ENCODE results near the gene NCAM2. TPM values are rescaled to one million over a fixed set of nuclear protein-coding genes. Genes with fewer than 3 reads are reported as not detected.
A peak's percentile ranks its signal among the peaks of the same experiment; 100 is the strongest.

Gene NCAM2
- total and polyA plus RNA-seq, 2 of the 4 experiments (the other 2 are of a cell fraction) = 2.7 to 5.0 TPM

DNA sequence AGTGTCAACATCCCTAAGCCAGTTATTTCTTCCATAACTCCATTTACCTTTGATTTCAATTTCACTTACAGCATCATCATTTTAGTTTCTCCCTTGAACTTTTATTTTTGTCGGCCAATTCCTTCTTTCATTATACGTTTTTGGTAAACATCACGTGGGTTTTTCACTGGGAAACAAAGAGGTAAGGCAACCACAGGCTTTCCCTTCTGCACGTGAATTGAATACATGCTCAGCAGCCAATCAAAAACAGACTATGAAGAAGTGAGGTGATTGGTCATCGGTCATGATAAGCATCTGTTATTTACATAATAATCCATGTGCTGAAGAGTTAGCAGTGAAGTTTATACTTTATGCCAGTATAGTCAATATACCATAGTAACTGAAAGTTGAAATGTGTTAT, 98.7 kb downstream of the NCAM2 start:
- H3K9me1 ChIP-seq (ENCODE audit: insufficient read depth, low read length) = no peaks in the 10 kb centered on the region
- POLR2A ChIA-PET (ENCODE audit: unreplicated experiment) = no interaction called here
- no peaks in the 10 kb centered on the region for H3K9me3 ChIP-seq (ENCODE audit: control insufficient read depth, insufficient read depth, low read length)
- H3K23ac ChIP-seq (ENCODE audit: low read depth, low read length) = no peak overlapping the region
- H4K5ac ChIP-seq (ENCODE audit: low read depth, low read length) = no peak overlapping the region
- no peak overlapping the region for H2BK15ac ChIP-seq (ENCODE audit: low read depth, low read length)
- intact Hi-C loops (cut with micrococcal nuclease) = no loop called here
- no peak overlapping the region for H2AK5ac ChIP-seq (ENCODE audit: low read depth, low read length)
- dilution Hi-C loops (cut with HindIII; ENCODE audit: low sequenced_read_pairs, unreplicated experiment) = no loop called here
- CTCF ChIA-PET = no interaction called here
- H3K4me3 ChIP-seq (ENCODE audit: insufficient read depth, low read depth, low read length) = no peak overlapping the region
- H3K9ac ChIP-seq (ENCODE audit: low read depth, low read length) = no peak overlapping the region
- ATAC-seq (ENCODE audit: low read depth) (no peak), DNase-seq (no peak)
- TF ChIP-seq CHD1 (IDR thresholded peaks at IDR 0.05; ENCODE audit: low read depth, low read length) (no peak), FOS (IDR thresholded peaks at IDR 0.05; ENCODE audit: low read depth, low read length) (no peak), RFX5 (IDR thresholded peaks at IDR 0.05; ENCODE audit: low read depth, low read length) (no peak), RAD21 (IDR thresholded peaks at IDR 0.05; ENCODE audit: low read length) (no peak), POLR2A (IDR thresholded peaks at IDR 0.05; ENCODE audit: low read depth, low read length) (no peak), SMC3 (IDR thresholded peaks at IDR 0.05; ENCODE audit: low read depth, low read length) (no peak), BHLHE40 (IDR thresholded peaks at IDR 0.05; ENCODE audit: low read depth, low read length) (no peak), MAZ (IDR thresholded peaks at IDR 0.05; ENCODE audit: borderline replicate concordance, low read depth, low read length) (no peak), NFE2L2 (IDR thresholded peaks at IDR 0.05; ENCODE audit: low read depth, low read length) (no peak)
- TF ChIP-seq, protein P1, sequence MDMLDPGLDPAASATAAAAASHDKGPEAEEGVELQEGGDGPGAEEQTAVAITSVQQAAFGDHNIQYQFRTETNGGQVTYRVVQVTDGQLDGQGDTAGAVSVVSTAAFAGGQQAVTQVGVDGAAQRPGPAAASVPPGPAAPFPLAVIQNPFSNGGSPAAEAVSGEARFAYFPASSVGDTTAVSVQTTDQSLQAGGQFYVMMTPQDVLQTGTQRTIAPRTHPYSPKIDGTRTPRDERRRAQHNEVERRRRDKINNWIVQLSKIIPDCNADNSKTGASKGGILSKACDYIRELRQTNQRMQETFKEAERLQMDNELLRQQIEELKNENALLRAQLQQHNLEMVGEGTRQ (IDR thresholded peaks at IDR 0.05; ENCODE audit: low read depth, low read length) = no peak
- TF ChIP-seq, protein P2, sequence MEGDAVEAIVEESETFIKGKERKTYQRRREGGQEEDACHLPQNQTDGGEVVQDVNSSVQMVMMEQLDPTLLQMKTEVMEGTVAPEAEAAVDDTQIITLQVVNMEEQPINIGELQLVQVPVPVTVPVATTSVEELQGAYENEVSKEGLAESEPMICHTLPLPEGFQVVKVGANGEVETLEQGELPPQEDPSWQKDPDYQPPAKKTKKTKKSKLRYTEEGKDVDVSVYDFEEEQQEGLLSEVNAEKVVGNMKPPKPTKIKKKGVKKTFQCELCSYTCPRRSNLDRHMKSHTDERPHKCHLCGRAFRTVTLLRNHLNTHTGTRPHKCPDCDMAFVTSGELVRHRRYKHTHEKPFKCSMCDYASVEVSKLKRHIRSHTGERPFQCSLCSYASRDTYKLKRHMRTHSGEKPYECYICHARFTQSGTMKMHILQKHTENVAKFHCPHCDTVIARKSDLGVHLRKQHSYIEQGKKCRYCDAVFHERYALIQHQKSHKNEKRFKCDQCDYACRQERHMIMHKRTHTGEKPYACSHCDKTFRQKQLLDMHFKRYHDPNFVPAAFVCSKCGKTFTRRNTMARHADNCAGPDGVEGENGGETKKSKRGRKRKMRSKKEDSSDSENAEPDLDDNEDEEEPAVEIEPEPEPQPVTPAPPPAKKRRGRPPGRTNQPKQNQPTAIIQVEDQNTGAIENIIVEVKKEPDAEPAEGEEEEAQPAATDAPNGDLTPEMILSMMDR (conservative IDR thresholded peaks at IDR 0.05; ENCODE audit: low read depth, low read length) = no peak
- TF ChIP-seq, protein P3, sequence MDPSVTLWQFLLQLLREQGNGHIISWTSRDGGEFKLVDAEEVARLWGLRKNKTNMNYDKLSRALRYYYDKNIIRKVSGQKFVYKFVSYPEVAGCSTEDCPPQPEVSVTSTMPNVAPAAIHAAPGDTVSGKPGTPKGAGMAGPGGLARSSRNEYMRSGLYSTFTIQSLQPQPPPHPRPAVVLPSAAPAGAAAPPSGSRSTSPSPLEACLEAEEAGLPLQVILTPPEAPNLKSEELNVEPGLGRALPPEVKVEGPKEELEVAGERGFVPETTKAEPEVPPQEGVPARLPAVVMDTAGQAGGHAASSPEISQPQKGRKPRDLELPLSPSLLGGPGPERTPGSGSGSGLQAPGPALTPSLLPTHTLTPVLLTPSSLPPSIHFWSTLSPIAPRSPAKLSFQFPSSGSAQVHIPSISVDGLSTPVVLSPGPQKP (IDR thresholded peaks at IDR 0.05; ENCODE audit: borderline replicate concordance, low read depth, low read length) = no peak
- no peak overlapping the region for H3K56ac ChIP-seq (ENCODE audit: extremely low read depth, insufficient read depth, low read length)
- H3K4ac ChIP-seq (ENCODE audit: low read depth, low read length) = no peak overlapping the region
- WGBS, 2 experiments (ENCODE audit: extremely low coverage in 2 of 2, insufficient read length in 1 of 2) = no CpG with 5 or more reads among the region's 5 CpGs
- no peak overlapping the region for H2AFZ ChIP-seq (replicated peaks; ENCODE audit: low read length, poor library complexity)
- no peak overlapping the region for H2AK9ac ChIP-seq (replicated peaks; ENCODE audit: low read depth, low read length, poor library complexity)
- no peak overlapping the region for H3K18ac ChIP-seq (ENCODE audit: low read depth, low read length)
- in situ Hi-C loops (cut with MboI; ENCODE audit: low sequenced_read_pairs) = no loop called here
- H2BK20ac ChIP-seq (ENCODE audit: low read depth, low read length) = no peak overlapping the region
- H3K14ac ChIP-seq (replicated peaks; ENCODE audit: low read depth, low read length) = no peak overlapping the region
- no peaks in the 10 kb centered on the region for H4K20me1 ChIP-seq (ENCODE audit: insufficient read depth, low read length)
- H4K8ac ChIP-seq (ENCODE audit: low read depth in 2 of 2, low read length in 2 of 2) = no peak overlapping the region
- H3K27ac ChIP-seq (ENCODE audit: insufficient read depth, low read length) = no peak overlapping the region
- H3K27me3 ChIP-seq (ENCODE audit: control insufficient read depth, insufficient read depth, low read length) = no peaks in the 10 kb centered on the region
- H2BK120ac ChIP-seq (ENCODE audit: low read depth, low read length) = no peak overlapping the region
- 0 out of 2 replicates have a peak, but pooled peaks cover 1% of the 10 kb centered on the region for H3K4me1 ChIP-seq (ENCODE audit: control insufficient read depth, insufficient read depth, low read length)
- H3K36me3 ChIP-seq (ENCODE audit: control insufficient read depth, insufficient read depth, low read length) = no peaks in the 10 kb centered on the region
- H2BK5ac ChIP-seq (ENCODE audit: low read depth, low read length, poor library complexity, severe bottlenecking) = no peak overlapping the region
- H4K91ac ChIP-seq (ENCODE audit: insufficient read depth, low read depth, low read length) = no peak overlapping the region
- no peaks in the 10 kb centered on the region for H3K79me1 ChIP-seq (ENCODE audit: low read depth in 1 of 2, low read length in 2 of 2)
- no TSS peak for BruUV-seq (replicated peaks)
- H3K4me2 ChIP-seq (ENCODE audit: low read depth, low read length) = peak overlapping the region; percentile 16; the same call in 1 of the 2 replicates
